GM19463 (cell line): ENCODE results near the gene RASSF5.

Experiments
- ATAC-seq: cut with Tn5 transposase; IDR thresholded peaks from one replicate; pipeline ENCODE4 v1.9.1; 2021; ENCODE audit warnings: mild to moderate bottlenecking, moderate library complexity; ENCODE audit not compliant: unreplicated experiment

The RASSF5 gene

DNA sequence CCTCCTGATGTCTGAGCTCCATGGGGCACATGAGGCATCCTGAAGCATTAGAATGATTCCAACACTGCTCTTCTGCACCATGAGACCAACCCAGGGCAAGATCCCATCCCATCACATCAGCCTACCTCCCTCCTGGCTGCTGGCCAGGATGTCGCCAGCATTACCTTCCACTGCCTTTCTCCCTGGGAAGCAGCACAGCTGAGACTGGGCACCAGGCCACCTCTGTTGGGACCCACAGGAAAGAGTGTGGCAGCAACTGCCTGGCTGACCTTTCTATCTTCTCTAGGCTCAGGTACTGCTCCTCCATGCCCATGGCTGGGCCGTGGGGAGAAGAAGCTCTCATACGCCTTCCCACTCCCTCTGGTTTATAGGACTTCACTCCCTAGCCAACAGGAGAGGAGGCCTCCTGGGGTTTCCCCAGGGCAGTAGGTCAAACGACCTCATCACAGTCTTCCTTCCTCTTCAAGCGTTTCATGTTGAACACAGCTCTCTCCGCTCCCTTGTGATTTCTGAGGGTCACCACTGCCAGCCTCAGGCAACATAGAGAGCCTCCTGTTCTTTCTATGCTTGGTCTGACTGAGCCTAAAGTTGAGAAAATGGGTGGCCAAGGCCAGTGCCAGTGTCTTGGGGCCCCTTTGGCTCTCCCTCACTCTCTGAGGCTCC lies 11.1 kb upstream of the RASSF5 start:
- ATAC-seq, result peak; percentile 74

DNA sequence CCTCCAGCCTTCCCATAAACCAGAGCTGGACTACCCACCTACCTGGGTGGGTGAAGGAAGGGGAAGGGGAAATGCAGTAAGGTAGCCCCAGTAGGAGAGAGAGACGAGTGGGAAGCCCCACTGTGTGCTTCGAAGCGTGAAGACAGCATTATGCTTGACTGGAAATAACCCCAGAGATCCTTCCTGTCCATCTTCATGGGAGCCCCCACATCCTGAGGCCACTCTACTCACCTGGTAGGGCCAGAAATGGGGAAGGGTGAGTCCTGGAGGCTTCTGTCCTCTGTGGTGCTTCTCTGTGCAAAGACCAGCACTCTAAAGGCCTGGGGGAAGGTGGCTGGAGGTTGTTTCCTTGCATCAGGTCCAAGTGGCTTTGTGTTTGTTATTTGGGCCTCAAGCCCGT lies 10.0 kb upstream of the RASSF5 start:
- ATAC-seq, result no peak

DNA sequence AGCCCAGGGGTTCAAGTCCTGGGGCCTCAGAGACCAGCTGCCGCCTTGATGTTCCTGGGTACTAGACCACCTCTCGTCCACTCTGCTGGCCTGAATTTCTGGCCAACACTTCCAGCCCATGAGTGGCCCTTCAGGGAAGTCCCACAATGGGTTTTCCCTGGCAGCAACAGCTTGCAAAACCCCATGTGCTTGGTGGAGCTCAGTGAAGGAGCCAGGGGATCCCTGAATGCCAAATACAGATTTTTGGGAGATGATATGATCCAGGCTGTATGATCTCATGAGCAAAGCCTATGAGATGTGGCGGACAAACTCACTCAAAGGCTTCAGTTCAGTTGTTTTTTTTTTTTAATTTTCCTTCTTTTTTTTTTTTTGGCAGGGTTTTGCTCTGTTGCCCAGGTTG lies 9.6 kb upstream of the RASSF5 start:
- ATAC-seq, result no peak

DNA sequence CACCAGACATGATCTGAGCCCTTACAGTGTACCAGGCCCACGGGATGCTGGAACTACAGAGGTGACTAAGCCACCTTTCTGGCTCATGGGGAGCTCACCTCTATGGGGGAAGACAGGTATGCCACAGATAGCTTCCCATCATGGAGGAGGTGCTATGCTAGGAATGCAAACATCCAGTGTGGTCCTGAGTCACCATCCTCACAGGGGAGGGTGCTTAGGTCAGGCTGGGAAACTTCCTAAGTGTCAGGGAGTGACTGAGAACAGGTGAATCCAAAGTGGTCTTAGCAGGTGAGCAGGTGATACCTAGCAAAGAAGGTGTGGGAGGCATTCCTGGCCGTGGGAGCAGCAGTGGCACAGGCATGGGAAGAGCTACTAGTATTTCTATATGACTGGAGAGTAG lies 8.6 kb upstream of the RASSF5 start:
- no peak for ATAC-seq

DNA sequence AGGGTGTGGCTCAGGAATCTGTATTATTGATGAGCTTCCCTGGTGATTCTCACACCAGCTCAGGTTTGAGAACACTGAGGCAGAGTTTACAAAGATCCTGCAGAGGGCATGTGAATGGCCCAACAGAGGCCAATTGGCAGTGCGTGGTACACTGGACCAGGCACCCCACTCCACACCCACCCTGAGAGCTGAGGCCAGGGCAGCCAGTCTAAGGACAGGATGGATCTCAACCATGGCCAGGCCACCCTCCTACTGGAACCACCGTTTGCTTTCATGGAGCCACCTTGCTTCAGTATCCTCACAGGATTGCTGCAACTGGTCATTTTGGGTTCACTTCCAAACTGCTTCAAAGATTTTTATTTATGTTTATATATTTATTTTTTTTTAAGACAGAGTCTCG lies 7.3 kb upstream of the RASSF5 start:
- no peak for ATAC-seq

DNA sequence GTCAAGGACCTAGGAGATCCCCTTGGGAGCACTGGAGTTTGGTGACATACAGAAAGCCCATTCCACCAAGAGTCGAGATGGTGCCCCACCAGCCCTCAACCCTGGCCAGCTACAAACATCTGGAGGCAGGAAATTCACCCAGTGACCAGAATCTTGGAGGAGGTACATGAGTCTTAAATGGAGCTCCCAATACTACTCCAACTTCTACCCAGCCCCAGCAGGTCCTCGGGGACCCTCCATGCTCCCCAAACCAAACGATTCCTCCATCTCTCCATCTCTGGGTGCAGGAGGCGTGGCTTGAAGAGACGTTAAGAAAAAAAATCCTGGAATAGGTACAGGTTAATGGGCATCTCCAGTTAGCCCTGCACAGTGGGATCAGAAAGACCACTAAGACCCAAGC lies 5.5 kb upstream of the RASSF5 start:
- ATAC-seq, result no peak

DNA sequence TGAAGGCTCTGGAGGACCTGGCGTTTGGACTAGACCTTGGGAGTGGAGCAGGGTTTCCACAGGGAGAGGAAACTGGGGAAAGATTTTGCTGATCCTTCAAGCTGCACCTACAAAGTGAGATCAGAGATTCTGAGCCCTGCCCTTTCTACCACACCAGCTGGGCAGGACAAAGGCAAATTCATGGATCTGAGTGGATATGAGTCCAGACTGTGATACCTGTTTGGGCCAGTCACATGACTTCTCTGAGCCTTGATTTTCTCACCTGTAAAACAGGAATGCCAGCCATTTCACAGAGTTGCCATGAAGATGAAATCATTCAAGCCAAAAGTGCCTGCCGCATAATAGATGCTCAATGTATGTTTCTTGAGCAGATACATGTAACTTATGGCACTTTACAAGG lies 4.9 kb upstream of the RASSF5 start:
- ATAC-seq, result no peak

DNA sequence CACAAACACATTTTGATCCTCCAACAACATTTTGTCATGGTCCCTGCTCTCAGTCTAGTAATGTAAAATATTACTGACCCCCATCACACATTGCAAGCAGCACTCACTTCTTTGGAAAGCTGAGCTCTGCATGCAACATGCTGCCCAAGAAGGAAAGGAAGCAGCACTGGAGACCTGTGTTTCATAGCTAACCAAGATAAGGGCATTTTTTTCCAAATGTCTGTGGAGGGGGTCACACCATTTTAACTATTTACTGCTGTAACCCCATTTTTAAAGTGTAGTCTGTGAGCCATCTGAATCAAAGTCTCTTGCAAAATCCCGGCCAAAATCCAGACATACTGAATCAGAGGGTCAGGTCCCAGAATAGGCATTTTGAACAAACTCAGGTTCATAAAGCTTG lies 4.5 kb upstream of the RASSF5 start:
- ATAC-seq, result no peak

DNA sequence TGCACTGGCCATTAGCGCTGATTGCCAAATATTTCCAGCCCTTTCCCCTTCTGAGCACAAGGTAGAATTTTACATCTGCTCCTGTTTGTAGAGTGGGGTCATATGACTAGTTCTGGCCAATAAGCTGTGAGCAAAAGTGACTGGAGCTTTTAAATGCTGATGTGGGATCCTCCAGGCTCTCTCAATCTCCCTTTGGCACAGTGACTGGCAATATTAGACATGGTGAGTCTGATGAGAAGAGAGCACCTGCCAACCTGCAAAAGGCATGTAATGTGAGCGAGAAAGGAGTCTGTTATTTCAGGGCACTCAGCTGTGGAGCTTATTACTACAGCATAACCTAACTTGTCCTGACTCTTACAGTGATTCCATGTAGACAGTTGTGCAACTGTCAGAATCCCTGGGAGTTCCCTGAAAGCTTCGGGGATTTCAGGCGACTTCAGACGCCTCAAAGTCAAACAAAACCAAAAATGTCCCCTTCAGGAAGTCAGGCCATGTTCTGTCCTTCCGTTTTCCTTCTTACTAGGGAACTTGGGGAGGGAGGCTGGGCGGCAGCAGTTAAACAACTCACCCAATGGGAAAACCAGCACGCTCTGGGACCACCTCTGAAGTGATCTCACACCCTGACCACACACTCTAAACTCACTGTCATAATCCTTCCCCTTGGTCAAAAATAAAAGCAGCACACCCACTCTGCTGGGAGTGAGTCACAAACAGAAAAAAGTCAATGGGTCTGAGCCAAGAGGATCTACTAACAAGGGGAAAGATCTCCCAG lies 3.6 kb upstream of the RASSF5 start:
- peak; percentile 60 for ATAC-seq

DNA sequence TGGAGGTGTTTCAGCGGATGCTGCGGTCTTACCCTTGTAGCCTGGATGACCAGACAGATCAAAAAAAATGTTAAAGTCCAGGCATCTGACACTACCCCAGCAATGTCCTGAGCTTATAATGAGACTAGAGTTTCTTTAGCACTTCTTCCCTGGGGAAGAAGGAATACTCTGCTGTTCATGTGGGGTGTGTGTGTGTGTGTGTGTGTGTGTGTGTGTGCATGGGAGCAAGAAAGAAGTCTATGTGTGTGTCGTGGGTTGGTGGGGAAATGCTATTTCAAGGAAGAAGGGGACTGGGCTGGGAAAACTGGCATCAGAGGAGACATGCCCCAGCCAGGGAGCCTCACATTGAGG lies 3.0 kb upstream of the RASSF5 start:
- ATAC-seq, result no peak

DNA sequence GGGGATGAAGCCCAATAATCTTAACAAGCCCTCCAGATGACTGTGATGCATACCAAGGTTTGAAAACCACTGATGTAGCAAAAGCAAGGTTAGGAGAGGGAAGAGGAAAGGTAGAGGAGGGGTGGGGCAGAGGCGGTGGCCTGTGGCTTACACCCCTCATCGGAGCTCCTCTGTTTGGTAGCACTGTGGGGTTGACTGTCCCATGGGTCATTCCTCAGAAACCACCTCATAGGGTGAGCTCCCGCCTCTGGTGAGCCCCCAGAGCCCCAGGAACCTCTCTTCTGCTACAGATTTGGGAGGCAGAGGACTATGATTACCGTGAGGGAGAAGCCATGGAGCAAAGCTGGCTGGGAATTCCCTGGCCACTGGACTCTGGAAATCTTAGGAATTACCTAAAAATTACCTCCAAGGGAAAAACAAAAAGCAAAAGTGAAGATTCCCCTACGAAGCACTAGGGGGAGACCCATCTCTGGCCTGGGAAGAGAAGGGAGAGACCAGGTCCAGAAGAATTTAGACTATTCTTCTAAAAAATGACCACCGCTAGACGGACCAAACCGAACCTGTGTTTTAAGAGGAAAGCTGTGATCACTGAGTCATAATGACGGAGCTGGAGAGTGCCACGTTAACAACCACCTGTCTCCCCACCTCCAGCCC lies 1.5 kb upstream of the RASSF5 start:
- no peak for ATAC-seq

DNA sequence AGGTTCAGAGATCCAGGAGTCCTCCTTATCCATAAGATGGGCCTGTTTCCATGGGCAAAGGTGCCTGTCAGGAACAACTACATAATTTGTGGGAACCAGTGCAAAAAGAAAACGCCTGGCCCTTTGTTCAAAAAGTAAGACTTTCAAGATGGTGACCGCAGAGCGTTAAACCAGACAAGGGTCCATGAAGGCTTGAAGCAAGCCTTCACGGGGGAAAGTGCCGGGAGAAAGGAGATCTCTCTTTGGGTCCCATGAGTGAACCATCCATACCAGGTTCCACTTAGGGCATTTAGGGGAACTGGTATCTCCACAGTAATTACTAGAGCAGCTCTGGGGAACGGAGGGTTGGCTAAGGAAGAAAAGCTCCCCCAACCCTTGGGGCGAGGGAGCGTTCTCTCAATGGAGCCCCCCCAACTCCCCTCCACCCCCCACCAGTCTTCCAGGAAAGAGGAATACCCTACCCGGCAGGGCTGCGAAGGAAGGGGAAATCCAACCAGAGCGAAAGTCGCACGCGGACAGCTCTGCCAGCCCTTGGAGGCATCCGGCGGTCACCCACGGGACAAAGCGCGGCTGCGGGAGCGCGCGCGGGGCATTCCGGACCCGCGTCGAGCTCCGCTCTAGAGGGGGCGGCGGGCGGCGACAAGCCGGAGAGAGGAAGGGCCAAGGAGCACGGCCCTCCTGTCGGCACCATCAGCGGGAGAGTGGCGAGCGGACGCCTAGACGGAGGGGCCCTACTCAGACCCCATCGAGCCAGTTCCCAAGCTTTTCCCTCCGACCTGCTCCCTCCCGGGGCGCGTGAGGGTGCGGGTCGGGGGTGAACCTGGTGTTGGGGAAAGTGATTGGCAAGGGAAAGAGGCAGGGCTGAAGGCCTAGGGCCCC lies 687 bp upstream of the RASSF5 start:
- peak; percentile 9 for ATAC-seq

DNA sequence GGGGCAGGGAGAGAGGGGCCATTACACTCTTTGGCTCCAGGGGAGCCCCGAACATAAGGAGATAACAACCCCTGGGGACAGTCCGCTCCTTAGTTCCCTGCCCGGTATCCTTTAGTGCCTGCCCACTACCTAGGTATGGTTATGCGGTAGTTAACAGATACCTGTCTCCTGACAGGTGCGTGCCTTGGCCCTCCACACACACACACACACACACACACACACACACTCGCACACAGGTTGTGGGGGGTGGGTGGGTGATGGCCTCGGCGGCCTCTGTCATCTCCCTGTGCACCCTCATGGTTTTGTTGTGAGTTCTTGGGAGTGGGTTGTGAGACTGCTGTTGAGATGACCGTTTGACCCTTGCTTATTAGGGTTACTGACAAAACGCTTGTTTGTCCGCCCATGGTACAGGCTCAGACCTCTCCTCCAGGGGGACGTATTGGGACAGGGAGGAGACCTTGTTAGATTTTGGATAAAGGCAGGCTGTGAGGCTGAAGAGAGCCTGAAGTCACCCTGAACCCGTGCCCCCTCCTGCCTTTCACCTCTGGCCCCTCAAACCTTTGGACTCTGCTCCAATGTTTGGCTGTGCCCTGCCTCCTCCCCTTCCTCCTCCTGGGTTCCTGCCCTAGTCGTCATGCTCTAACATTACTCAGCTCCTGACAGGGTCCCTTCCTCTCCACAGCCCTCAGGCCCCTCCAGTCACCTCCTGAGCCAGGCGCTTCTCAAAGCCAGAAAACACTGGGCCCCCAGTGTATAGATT lies 979 bp downstream of the RASSF5 start:
- no peak for ATAC-seq

DNA sequence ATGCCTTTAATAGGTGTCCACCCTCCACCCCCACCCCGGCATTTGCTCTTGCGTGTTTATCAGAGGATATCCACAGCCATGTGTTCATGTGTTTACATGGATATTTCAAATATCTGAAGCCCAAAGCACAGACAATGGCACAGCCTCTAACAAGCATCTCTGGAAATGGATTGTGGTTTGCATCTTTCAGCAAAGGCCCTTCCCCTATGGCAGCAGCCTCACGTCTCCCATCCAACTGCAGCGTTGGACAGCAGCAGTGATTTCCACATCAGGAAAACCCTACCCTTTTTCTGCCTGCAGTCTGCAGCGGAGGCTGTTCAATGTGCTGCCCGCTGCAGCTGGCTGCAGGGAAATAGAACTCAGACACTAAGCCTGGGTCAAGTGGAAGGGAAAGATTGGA lies 1.6 kb downstream of the RASSF5 start:
- no peak for ATAC-seq

DNA sequence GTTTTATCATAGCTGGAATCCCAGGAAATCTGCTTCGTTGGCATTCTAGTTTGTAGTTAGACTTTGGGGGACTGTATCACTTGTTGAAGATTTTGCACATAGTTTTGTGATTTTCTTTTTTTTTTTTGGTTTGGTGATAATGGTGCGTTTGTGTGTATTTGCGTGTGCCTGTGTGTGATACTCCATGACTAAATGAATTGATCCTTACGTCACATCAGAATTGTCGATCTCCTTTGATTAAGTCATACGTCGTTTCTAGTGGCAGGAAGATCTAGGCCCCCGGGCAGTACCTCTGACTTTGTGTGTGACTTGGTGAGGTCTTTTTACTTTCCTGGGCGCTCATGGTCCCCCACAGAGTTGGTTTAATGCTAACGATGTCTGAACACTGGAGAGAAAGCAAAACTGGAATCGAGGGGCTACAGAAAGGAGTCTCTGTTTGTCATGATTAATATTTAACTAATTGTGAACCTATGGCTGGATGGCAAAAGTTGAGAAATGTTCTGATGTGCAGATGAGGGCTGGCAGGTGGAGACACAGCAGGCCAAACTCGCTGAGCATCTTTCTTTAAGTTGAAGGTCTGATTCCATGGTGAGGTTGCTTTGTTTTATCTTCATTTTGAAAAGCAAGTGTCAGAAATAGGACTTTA lies 2.4 kb downstream of the RASSF5 start:
- no peak for ATAC-seq

DNA sequence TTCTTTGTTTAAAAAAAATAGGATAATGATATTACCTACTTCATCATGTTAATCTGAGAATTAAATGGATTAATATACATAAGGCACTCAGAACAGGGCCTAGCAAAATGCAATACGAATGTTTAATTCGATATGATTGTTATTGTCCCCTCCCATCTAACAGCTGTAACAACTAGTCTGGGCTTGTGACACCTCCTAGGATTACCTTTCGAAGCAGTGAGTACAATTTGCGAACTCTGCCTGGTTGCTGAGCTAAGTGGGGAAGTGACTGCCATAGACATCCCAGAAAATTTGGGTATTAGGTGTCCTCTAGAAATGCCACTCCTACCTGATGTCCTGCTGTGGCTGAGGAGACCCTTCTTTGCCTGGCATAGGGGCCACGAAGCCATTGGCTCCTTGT lies 3.0 kb downstream of the RASSF5 start:
- no peak for ATAC-seq

DNA sequence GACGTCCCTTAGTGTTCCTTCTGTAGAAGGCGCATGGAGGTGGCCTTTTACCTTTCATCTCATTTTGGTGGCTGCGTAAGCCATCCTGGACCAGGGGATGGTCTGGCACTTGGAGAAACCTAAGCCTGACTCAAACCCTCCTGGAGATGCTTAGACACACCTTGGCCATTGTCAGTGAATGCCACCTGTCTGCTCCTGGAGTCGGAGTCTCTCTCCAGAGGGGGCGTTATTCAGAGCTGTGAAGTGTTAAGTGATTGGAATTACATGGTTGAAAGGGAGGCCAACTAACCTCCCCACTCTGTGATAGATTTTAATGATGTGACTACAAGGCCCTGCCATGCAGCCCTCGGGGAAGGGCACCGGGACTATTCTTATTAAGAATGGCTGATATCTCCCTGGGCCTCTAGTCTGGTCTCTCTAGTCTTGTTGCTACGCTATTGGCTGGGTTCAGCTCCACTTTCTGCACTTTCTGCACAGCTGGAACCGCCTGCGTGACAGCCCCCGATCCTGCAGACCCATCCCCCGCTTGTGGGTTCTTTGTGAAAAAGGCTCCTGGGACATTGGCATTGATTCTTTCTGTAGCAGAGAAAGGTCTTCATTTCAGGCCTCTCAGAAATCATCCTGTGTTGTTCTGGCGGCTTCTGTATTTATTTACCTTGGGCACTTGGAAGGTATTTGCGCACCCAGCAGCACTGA lies 4.2 kb downstream of the RASSF5 start:
- no peak for ATAC-seq

DNA sequence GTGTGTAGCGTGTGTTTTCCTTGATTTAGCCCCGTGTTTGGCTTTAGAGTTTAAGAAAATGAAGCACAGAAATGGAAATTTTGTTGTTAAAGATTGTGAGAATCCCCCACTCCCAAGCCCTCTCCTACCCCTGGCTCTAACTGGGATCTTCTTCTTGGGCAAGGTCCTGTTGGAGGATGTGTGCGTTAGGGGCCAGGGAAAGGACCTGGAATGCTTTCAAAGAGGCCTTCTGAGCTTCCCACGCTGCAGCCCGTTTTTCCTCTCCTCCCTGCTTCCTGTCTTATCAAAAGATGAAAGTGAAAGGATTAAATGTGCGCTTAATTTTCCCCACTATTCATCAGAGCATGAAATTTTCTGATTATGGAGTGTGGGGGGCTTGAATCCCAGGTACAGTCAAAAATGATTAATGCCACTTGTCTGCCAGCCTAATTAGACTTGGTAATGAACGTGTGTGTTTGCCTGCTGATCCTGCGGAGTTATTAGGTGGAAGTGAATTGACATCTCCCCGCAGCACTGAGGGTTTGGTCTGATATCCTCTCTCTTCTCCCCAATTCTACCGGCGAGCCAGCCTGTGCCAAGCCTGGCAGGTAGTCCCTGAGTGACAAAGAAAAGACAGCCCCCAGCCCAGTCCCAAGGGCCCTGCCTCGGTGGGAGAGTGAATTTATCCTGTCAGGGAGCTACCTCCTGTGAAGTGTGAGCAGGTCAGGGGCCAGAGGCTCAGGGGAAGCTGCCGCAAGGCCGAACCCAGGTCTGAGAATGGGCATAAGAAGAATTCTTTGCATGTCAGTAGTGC lies 4.9 kb downstream of the RASSF5 start:
- ATAC-seq, result no peak

DNA sequence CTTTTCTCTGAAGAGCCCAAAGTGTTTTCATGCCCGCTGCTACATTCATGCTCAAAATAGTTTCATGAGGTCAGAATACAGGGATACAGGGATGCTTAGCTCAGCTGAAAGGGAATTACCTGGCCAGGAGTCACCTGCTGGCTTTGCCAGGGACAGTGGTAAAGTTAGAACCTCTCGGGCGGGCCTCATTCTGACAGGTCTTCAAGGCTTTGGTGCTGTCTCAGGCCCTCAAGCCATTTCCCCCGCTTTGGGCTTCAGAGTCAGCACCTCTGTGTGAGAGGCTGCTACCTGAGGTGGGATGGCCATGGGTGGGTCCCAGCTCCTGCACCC lies 5.5 kb downstream of the RASSF5 start:
- ATAC-seq, result no peak
